Fibroblast of lung (primary cell): ENCODE measurements around the gene ADCY9. TPM values are rescaled to one million over a fixed set of nuclear protein-coding genes. Genes with fewer than 3 reads are reported as not detected.

Source experiments
- DNase-seq, 2 donors: peaks; one replicate each; pipeline versions ENCODE4 v3.0.0 to v3.0.0-alpha.2; 2010; ENCODE audit warnings: low read depth in 2 of 2
- H2AFZ ChIP-seq: 2 replicates; pipeline ENCODE4 v1.5.1; 2012; ENCODE audit warnings: low read length, control low read depth, inconsistent platforms
- H3K27ac ChIP-seq: 2 replicates; pipeline ENCODE4 v1.5.1; 2011; ENCODE audit warnings: low read length, control low read depth; ENCODE audit not compliant: insufficient read depth
- H3K27me3 ChIP-seq: 2 replicates; pipeline ENCODE4 v1.5.1; 2011; ENCODE audit warnings: mild to moderate bottlenecking, low read length; ENCODE audit not compliant: control insufficient read depth, insufficient read depth
- H3K36me3 ChIP-seq: 2 replicates; pipeline ENCODE4 v1.5.1; 2011; ENCODE audit warnings: low read length; ENCODE audit not compliant: control insufficient read depth, insufficient read depth
- H3K4me1 ChIP-seq: 2 replicates; pipeline ENCODE4 v1.5.1; 2011; ENCODE audit warnings: low read length; ENCODE audit not compliant: control insufficient read depth, insufficient read depth; ENCODE audit errors: extremely low read depth
- H3K4me2 ChIP-seq: 2 replicates; pipeline ENCODE4 v1.5.1; 2011; ENCODE audit warnings: low read length, control low read depth; ENCODE audit not compliant: insufficient read depth; ENCODE audit errors: extremely low read depth
- H3K4me3 ChIP-seq, 4 experiments: fragments of 200-600 bp in 1 of 4; sonication (generic) in 1 of 4; replicated peaks in 1 of 4; 2 replicates each; pipeline ENCODE4 v1.5.1; 2011 to 2016; ENCODE audit warnings: low read length in 4 of 4, low read depth in 3 of 4, mild to moderate bottlenecking in 3 of 4, control low read depth in 2 of 4, inconsistent platforms in 1 of 4, mixed read lengths in 1 of 4; ENCODE audit not compliant: insufficient read depth in 1 of 4; ENCODE audit errors: control extremely low read depth in 1 of 4
- H3K79me2 ChIP-seq: 2 replicates; pipeline ENCODE4 v1.5.1; 2012; ENCODE audit warnings: mild to moderate bottlenecking, low read length, inconsistent platforms; ENCODE audit not compliant: control insufficient read depth, insufficient read depth
- H3K9ac ChIP-seq: 2 replicates; pipeline ENCODE4 v1.5.1; 2011; ENCODE audit warnings: mild to moderate bottlenecking, low read length, control low read depth; ENCODE audit not compliant: insufficient read depth
- H3K9me3 ChIP-seq: 2 replicates; pipeline ENCODE4 v1.5.1; 2012; ENCODE audit warnings: low read depth, low read length; ENCODE audit not compliant: control insufficient read depth, insufficient read depth
- H4K20me1 ChIP-seq: 2 replicates; pipeline ENCODE4 v1.5.1; 2011; ENCODE audit warnings: low read length; ENCODE audit not compliant: control insufficient read depth, insufficient read depth; ENCODE audit errors: extremely low read depth
- CTCF ChIP-seq, 2 donors: IDR thresholded peaks in 1 of 2; conservative IDR thresholded peaks in 1 of 2; 1 replicate in 1 of 2; 2 replicates in 1 of 2; pipeline ENCODE4 v1.5.1; 2011 to 2012; ENCODE audit warnings: low read length in 2 of 2, control low read depth in 1 of 2, inconsistent platforms in 1 of 2, low read depth in 1 of 2, mild to moderate bottlenecking in 1 of 2
- EZH2 ChIP-seq: IDR thresholded peaks from 2 replicates; pipeline ENCODE4 v1.5.1; 2012; ENCODE audit warnings: low read length, control low read depth, mild to moderate bottlenecking; ENCODE audit errors: missing control alignments
- polyA plus RNA-seq, 2 donors: library from polyadenylated mRNA; depleted of rRNA in 1 of 2; stranded (reverse) in 1 of 2; unstranded in 1 of 2; fragments of >200 nt; gene quantifications; 2 replicates each; pipeline ENCODE4 v1.2.1, GENCODE V29; 2011 to 2012; ENCODE audit warnings: missing spikeins in 1 of 2
- total RNA-seq: library from RNA; depleted of rRNA; stranded (reverse); fragments of >200 nt; gene quantifications from 2 replicates; pipeline ENCODE4 v1.2.1, GENCODE V29; 2014

The ADCY9 gene
- total and polyA plus RNA-seq, 2 donors (not counting 1 experiment from before 2014, with no cell fraction given) = 22.1 to 37.0 TPM

GRCh38 chr16:4058386-4058785, 57.9 kb downstream of the ADCY9 start:
- Histone ChIP-seq H3K4me2 (no peak overlapping the region), H3K36me3 (no peaks in the 10 kb centered on the region), H2AFZ (no peak overlapping the region), H3K79me2 (peaks cover 4% of the 10 kb centered on the region), H3K9me3 (no peaks in the 10 kb centered on the region), H3K4me3 (no peak overlapping the region), H3K4me1 (peaks cover 4% of the 10 kb centered on the region), H3K27ac (no peak overlapping the region), H3K27me3 (no peaks in the 10 kb centered on the region), H3K9ac (no peak overlapping the region), H4K20me1 (no peaks in the 10 kb centered on the region)
- DNase-seq = peak in 1 of 2 donors; percentile 19
- TF ChIP-seq CTCF (conservative IDR thresholded peaks at IDR 0.05 in 1 of 2, IDR thresholded peaks at IDR 0.05 in 1 of 2; ENCODE audit: low read depth in 1 of 2, low read length in 2 of 2) (no peak), EZH2 (no peak)

DNA sequence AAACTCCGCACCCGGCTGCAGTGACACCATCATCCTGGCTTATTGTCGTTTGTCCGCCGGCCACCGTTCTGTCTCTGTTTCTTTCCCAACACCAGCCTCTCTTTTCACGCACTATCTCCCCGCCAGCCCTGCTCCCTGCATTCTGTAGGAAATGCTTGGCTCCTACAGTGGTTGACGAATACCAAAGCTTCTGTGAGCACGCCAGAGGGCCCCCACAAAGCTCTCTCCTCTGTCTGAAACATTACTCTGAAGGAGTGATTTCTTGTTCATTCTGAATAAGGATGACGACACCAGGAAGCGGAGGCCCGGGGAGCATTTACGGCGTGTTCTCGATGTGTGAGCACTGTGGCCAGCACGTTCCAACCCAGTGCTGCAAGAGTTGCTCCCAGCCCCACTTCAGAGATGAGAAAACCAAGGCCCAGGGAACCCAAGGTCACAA, 58.8 kb downstream of the ADCY9 start:
- DNase-seq = no peak
- Histone ChIP-seq H3K79me2 (peaks cover 4% of the 10 kb centered on the region), H3K27me3 (no peaks in the 10 kb centered on the region), H3K4me2 (no peak overlapping the region), H3K4me3 (no peak overlapping the region), H3K27ac (peak overlapping the region; percentile 36), H3K9me3 (no peaks in the 10 kb centered on the region), H3K9ac (no peak overlapping the region), H3K4me1 (peaks cover 9% of the 10 kb centered on the region), H2AFZ (no peak overlapping the region), H3K36me3 (no peaks in the 10 kb centered on the region), H4K20me1 (no peaks in the 10 kb centered on the region)
- no peak for TF ChIP-seq CTCF (conservative IDR thresholded peaks at IDR 0.05 in 1 of 2, IDR thresholded peaks at IDR 0.05 in 1 of 2; ENCODE audit: low read depth in 1 of 2, low read length in 2 of 2)
- TF ChIP-seq EZH2 = no peak

GRCh38 chr16:4056161-4057105, 59.8 kb downstream of the ADCY9 start:
- Histone ChIP-seq H3K27ac (no peak overlapping the region), H3K4me3 (no peak overlapping the region), H3K9me3 (no peaks in the 10 kb centered on the region), H3K4me2 (no peak overlapping the region), H3K79me2 (peaks cover 4% of the 10 kb centered on the region), H3K4me1 (peaks cover 12% of the 10 kb centered on the region), H3K27me3 (no peaks in the 10 kb centered on the region), H3K9ac (no peak overlapping the region), H2AFZ (no peak overlapping the region), H4K20me1 (no peaks in the 10 kb centered on the region), H3K36me3 (no peaks in the 10 kb centered on the region)
- no peak for DNase-seq
- TF ChIP-seq EZH2 (no peak), CTCF (conservative IDR thresholded peaks at IDR 0.05 in 1 of 2, IDR thresholded peaks at IDR 0.05 in 1 of 2; ENCODE audit: low read depth in 1 of 2, low read length in 2 of 2) (no peak)
